ENCODE results near the gene PHF14. TPM values are rescaled to one million over a fixed set of nuclear protein-coding genes. Genes with fewer than 3 reads are reported as not detected.

PHF14 gene
- total RNA-seq, 2 donors from 2014 or later = 25.1 to 25.7 TPM

GRCh38 chr7:11194492-11194891 is 220.8 kb downstream of the PHF14 start:
- Histone ChIP-seq H3K27me3 (replicated peaks; ENCODE audit: insufficient read depth) (no peaks in the 10 kb centered on the region), H3K4me3 (no peak overlapping the region), H3K4me1 (replicated peaks) (no peaks in the 10 kb centered on the region), H3K27ac (no peak overlapping the region), H3K36me3 (no peaks in the 10 kb centered on the region), H3K9me3 (no peaks in the 10 kb centered on the region)
- TF ChIP-seq POLR2A (IDR thresholded peaks at IDR 0.05) (no peak), POLR2AphosphoS5 (IDR thresholded peaks at IDR 0.05) (no peak), CTCF (IDR thresholded peaks at IDR 0.05) (no peak)
- no peak for DNase-seq (ENCODE audit: low spot score)
- intact Hi-C loops (cut with DNase I) = no loop called here
- WGBS = 69% methylated on average over 3 of the region's 3 CpGs

GRCh38 chr7:11195502-11195901 is 221.8 kb downstream of the PHF14 start:
- no peaks in the 10 kb centered on the region for H3K4me1 ChIP-seq (replicated peaks)
- H3K36me3 ChIP-seq = no peaks in the 10 kb centered on the region
- H3K27me3 ChIP-seq (replicated peaks; ENCODE audit: insufficient read depth) = no peaks in the 10 kb centered on the region
- intact Hi-C loops (cut with DNase I) = no loop called here
- H3K9me3 ChIP-seq = no peaks in the 10 kb centered on the region
- no peak overlapping the region for H3K4me3 ChIP-seq
- no peak for DNase-seq (ENCODE audit: low spot score)
- 61% methylated on average over 3 of the region's 3 CpGs for WGBS
- no peak overlapping the region for H3K27ac ChIP-seq
- TF ChIP-seq POLR2AphosphoS5 (IDR thresholded peaks at IDR 0.05) = no peak
- TF ChIP-seq POLR2A (IDR thresholded peaks at IDR 0.05) = no peak
- TF ChIP-seq CTCF (IDR thresholded peaks at IDR 0.05) = no peak

GRCh38 chr7:11196143-11196542 is 222.5 kb downstream of the PHF14 start:
- no peaks in the 10 kb centered on the region for H3K27me3 ChIP-seq (replicated peaks; ENCODE audit: insufficient read depth)
- no peak overlapping the region for H3K27ac ChIP-seq
- TF ChIP-seq POLR2A (IDR thresholded peaks at IDR 0.05) (no peak), CTCF (IDR thresholded peaks at IDR 0.05) (no peak), POLR2AphosphoS5 (IDR thresholded peaks at IDR 0.05) (no peak)
- intact Hi-C loops (cut with DNase I) = no loop called here
- DNase-seq (ENCODE audit: low spot score) = no peak
- no peaks in the 10 kb centered on the region for H3K9me3 ChIP-seq
- WGBS = 90% methylated on average over 3 of the region's 3 CpGs
- H3K4me1 ChIP-seq (replicated peaks) = no peaks in the 10 kb centered on the region
- H3K4me3 ChIP-seq = no peak overlapping the region
- H3K36me3 ChIP-seq = no peaks in the 10 kb centered on the region

- DNase-seq (ENCODE audit: low spot score) = no peak
- no peak for TF ChIP-seq POLR2AphosphoS5 (IDR thresholded peaks at IDR 0.05)
- no peak for TF ChIP-seq CTCF (IDR thresholded peaks at IDR 0.05)
- TF ChIP-seq POLR2A (IDR thresholded peaks at IDR 0.05) = no peak
- H3K27ac ChIP-seq = no peak overlapping the region
- WGBS = 80% methylated on average over 1 of the region's 1 CpG
- H3K27me3 ChIP-seq (replicated peaks; ENCODE audit: insufficient read depth) = no peaks in the 10 kb centered on the region
- no peaks in the 10 kb centered on the region for H3K36me3 ChIP-seq
- H3K4me3 ChIP-seq = no peak overlapping the region
- H3K4me1 ChIP-seq (replicated peaks) = no peaks in the 10 kb centered on the region
- H3K9me3 ChIP-seq = no peaks in the 10 kb centered on the region
- intact Hi-C loops (cut with DNase I) = no loop called here
These were observed 229.6 kb downstream of the PHF14 start for GRCh38 chr7:11203224-11203623.

GRCh38 chr7:11203683-11204082 is 230.0 kb downstream of the PHF14 start:
- TF ChIP-seq POLR2A (IDR thresholded peaks at IDR 0.05) (no peak), POLR2AphosphoS5 (IDR thresholded peaks at IDR 0.05) (no peak), CTCF (IDR thresholded peaks at IDR 0.05) (no peak)
- intact Hi-C loops (cut with DNase I) = no loop called here
- Histone ChIP-seq H3K9me3 (no peaks in the 10 kb centered on the region), H3K36me3 (no peaks in the 10 kb centered on the region), H3K4me3 (no peak overlapping the region), H3K27ac (no peak overlapping the region), H3K4me1 (replicated peaks) (no peaks in the 10 kb centered on the region), H3K27me3 (replicated peaks; ENCODE audit: insufficient read depth) (no peaks in the 10 kb centered on the region)
- WGBS = 70% methylated on average over 3 of the region's 3 CpGs
- no peak for DNase-seq (ENCODE audit: low spot score)
